HCT116 (cell line): ENCODE results near the gene LCN1. TPM values are rescaled to one million over a fixed set of nuclear protein-coding genes. Genes with fewer than 3 reads are reported as not detected.

ENCODE experiments used
- ATAC-seq: fragments of 200-7000 bp; cut with Tn5 transposase; 2 replicates; pipeline ENCODE4 v1.9.1; 2020; ENCODE audit warnings: mild to moderate bottlenecking, moderate library complexity
- BruUV-seq: library from RNA; stranded (reverse); fragments of 400-500 nt; replicated peaks from 2 replicates; lab custom pipeline; 2021; lab: Mats Ljungman, UMichigan
- CTCF ChIA-PET: fragments of 300-600 bp; sonication (Branson Sonifier 250); formaldehyde crosslinking; loops from one replicate; lab custom pipeline; 2021; ENCODE audit warnings: antibody characterized with exemption; lab: Charles Lee
- POLR2A ChIA-PET: fragments of 300-600, 350-600 bp; sonication (Branson Sonifier 250); formaldehyde crosslinking; loops from one replicate; lab custom pipeline; 2021; ENCODE audit warnings: antibody characterized with exemption; lab: Charles Lee
- RAD21 ChIA-PET, 2 experiments: fragments of 300-600 bp; sonication (Branson Sonifier 250); formaldehyde crosslinking; loops; one replicate each; lab custom pipeline; 2023; ENCODE audit warnings: low total read pairs in 2 of 2; ENCODE audit not compliant: uncharacterized antibody in 2 of 2, unreplicated experiment in 2 of 2, low non-redundant PET in 1 of 2; lab: Charles Lee
- DNase-seq: peaks from one replicate; pipeline ENCODE4 v3.0.0-alpha.2; 2010; ENCODE audit warnings: low read depth, low spot score
- H2AFZ ChIP-seq: fragments of 200-600 bp; shearing (Covaris generic), sonication (generic); 2 replicates; pipeline ENCODE4 v1.6.1; 2017; ENCODE audit warnings: low read depth, mixed run types, mixed read lengths, antibody characterized with exemption, low read length; ENCODE audit not compliant: poor library complexity, severe bottlenecking
- H3K27ac ChIP-seq: 2 replicates; pipeline ENCODE4 v1.5.1; 2012; ENCODE audit warnings: low read depth, low read length
- H3K27me3 ChIP-seq: fragments of 200-600 bp; sonication (generic); 2 replicates; pipeline ENCODE4 v1.6.1; 2016; ENCODE audit warnings: mixed run types, low read length, mixed read lengths; ENCODE audit not compliant: insufficient read depth
- H3K36me3 ChIP-seq, 2 experiments: fragments of 200-500 bp in 1 of 2; fragments of 200-600 bp in 1 of 2; sonication (Bioruptor generic) in 1 of 2; sonication (generic) in 1 of 2; 2 replicates each; pipeline versions ENCODE4 v1.5.1 to v1.6.1; 2014 to 2016; ENCODE audit warnings: low read length in 2 of 2, inconsistent platforms in 1 of 2, mixed read lengths in 1 of 2, mixed run types in 1 of 2; ENCODE audit not compliant: insufficient read depth in 2 of 2, control insufficient read depth in 1 of 2
- H3K4me1 ChIP-seq, 2 experiments: fragments of 200-600 bp in 1 of 2; sonication (generic) in 1 of 2; 2 replicates each; pipeline versions ENCODE4 v1.5.1 to v1.6.1; 2012 to 2017; ENCODE audit warnings: low read length in 2 of 2, inconsistent platforms in 1 of 2, mild to moderate bottlenecking in 1 of 2, mixed read lengths in 1 of 2, mixed run types in 1 of 2, moderate library complexity in 1 of 2; ENCODE audit not compliant: insufficient read depth in 2 of 2, control insufficient read depth in 1 of 2
- H3K4me2 ChIP-seq: fragments of 200-600 bp; sonication (generic); 2 replicates; pipeline ENCODE4 v1.6.1; 2017; ENCODE audit warnings: mixed run types, low read length, mixed read lengths
- H3K4me3 ChIP-seq, 2 experiments: fragments of 200-600 bp in 1 of 2; sonication (generic) in 1 of 2; replicated peaks in 1 of 2; 2 replicates each; pipeline ENCODE4 v1.5.1; 2011 to 2016; ENCODE audit warnings: low read length in 2 of 2, control low read depth in 1 of 2, low read depth in 1 of 2, mild to moderate bottlenecking in 1 of 2, mixed read lengths in 1 of 2, mixed run types in 1 of 2
- H3K79me2 ChIP-seq: fragments of 200-600 bp; sonication (generic); 2 replicates; pipeline ENCODE4 v1.6.1; 2017; ENCODE audit warnings: mild to moderate bottlenecking, mixed run types, low read length, moderate library complexity, mixed read lengths; ENCODE audit not compliant: insufficient read depth
- H3K9ac ChIP-seq: fragments of 200-600 bp; sonication (generic); 2 replicates; pipeline ENCODE4 v1.6.1; 2016; ENCODE audit warnings: low read length, mixed read lengths
- H3K9me2 ChIP-seq: fragments of 200-600 bp; sonication (generic), shearing (Covaris generic); 2 replicates; pipeline ENCODE4 v1.6.1; 2017; ENCODE audit warnings: mixed run types, mild to moderate bottlenecking, moderate library complexity; ENCODE audit not compliant: insufficient read depth
- H3K9me3 ChIP-seq, 2 experiments: fragments of 200-500 bp in 1 of 2; fragments of 200-600 bp in 1 of 2; sonication (Bioruptor generic) in 1 of 2; sonication (generic) in 1 of 2; 2 replicates each; pipeline ENCODE4 v1.6.1; 2014 to 2017; ENCODE audit warnings: low read length in 2 of 2, mixed read lengths in 2 of 2, inconsistent platforms in 1 of 2, low read depth in 1 of 2, mild to moderate bottlenecking in 1 of 2, mixed run types in 1 of 2, moderate library complexity in 1 of 2; ENCODE audit not compliant: control insufficient read depth in 1 of 2, insufficient read depth in 1 of 2
- H4K20me1 ChIP-seq: fragments of 200-600 bp; sonication (generic), shearing (Covaris generic); 2 replicates; pipeline ENCODE4 v1.6.1; 2017; ENCODE audit warnings: mixed run types, mild to moderate bottlenecking, moderate library complexity; ENCODE audit not compliant: insufficient read depth
- CBX3 ChIP-seq: IDR thresholded peaks from 2 replicates; pipeline ENCODE4 v1.6.1; 2012; ENCODE audit warnings: low read depth
- CEBPB ChIP-seq: IDR thresholded peaks from 2 replicates; pipeline ENCODE4 v1.6.1; 2012; ENCODE audit warnings: low read depth
- EGR1 ChIP-seq: IDR thresholded peaks from 2 replicates; pipeline ENCODE4 v1.6.1; 2012; ENCODE audit warnings: low read depth
- ELF1 ChIP-seq: IDR thresholded peaks from 2 replicates; pipeline ENCODE4 v1.6.1; 2012; ENCODE audit warnings: low read depth, borderline replicate concordance
- EZH2 ChIP-seq: fragments of 200-600 bp; sonication (generic); IDR thresholded peaks from 2 replicates; pipeline ENCODE4 v1.6.1; 2017; ENCODE audit warnings: antibody characterized with exemption, mixed run types
- MAX ChIP-seq: IDR thresholded peaks from 2 replicates; pipeline ENCODE4 v1.6.1; 2012
- POLR2A ChIP-seq: IDR thresholded peaks from 2 replicates; pipeline ENCODE4 v1.7.0; 2011; ENCODE audit warnings: borderline replicate concordance; ENCODE audit not compliant: insufficient read depth, insufficient read length; ENCODE audit errors: extremely low read depth
- POLR2AphosphoS5 ChIP-seq: IDR thresholded peaks from 2 replicates; pipeline ENCODE4 v1.6.1; 2011; ENCODE audit warnings: mild to moderate bottlenecking, low read depth, low read length, moderate library complexity
- RAD21 ChIP-seq: IDR thresholded peaks from 2 replicates; pipeline ENCODE4 v1.6.1; 2012; ENCODE audit warnings: low read depth, mild to moderate bottlenecking
- REST ChIP-seq: IDR thresholded peaks from 2 replicates; pipeline ENCODE4 v1.6.1; 2012; ENCODE audit warnings: low read depth
- SIN3A ChIP-seq: IDR thresholded peaks from 2 replicates; pipeline ENCODE4 v1.6.1; 2012; ENCODE audit warnings: low read depth
- SP1 ChIP-seq: IDR thresholded peaks from 2 replicates; pipeline ENCODE4 v1.6.1; 2012; ENCODE audit warnings: low read depth
- SRF ChIP-seq: IDR thresholded peaks from 2 replicates; pipeline ENCODE4 v1.6.1; 2012; ENCODE audit warnings: low read depth
- TCF7L2 ChIP-seq: IDR thresholded peaks from 2 replicates; pipeline ENCODE4 v1.7.0; 2011; ENCODE audit warnings: borderline replicate concordance, inconsistent platforms; ENCODE audit not compliant: insufficient read depth, insufficient read length; ENCODE audit errors: extremely low read depth
- YY1 ChIP-seq: IDR thresholded peaks from 2 replicates; pipeline ENCODE4 v1.6.1; 2011; ENCODE audit warnings: low read length, low read depth, moderate library complexity, mild to moderate bottlenecking; ENCODE audit not compliant: insufficient replicate concordance; ENCODE audit errors: extremely low read depth
- ZBTB33 ChIP-seq: IDR thresholded peaks from 2 replicates; pipeline ENCODE4 v1.6.1; 2011; ENCODE audit warnings: mild to moderate bottlenecking, low read length, moderate library complexity; ENCODE audit not compliant: insufficient replicate concordance; ENCODE audit errors: extremely low read depth
- intact Hi-C: fragments of 100-400 bp; cut with micrococcal nuclease; formaldehyde crosslinking; loops from 2 replicates; pipeline ENCODE4 v1.10.0; 2022
- total RNA-seq: library from RNA; stranded (reverse); gene quantifications from one replicate; pipeline ENCODE4 v1.2.1, GENCODE V29; 2021; ENCODE audit not compliant: unreplicated experiment

Gene LCN1
- total RNA-seq, 1 experiment from 2014 or later: not detected

GRCh38 chr9:135485385-135485784 is 35.9 kb upstream of the LCN1 start:
- BruUV-seq: no TSS peak
- Histone ChIP-seq H3K4me2 (no peak overlapping the region), H3K36me3 (peaks cover 4 to 31% of the 10 kb centered on the region in 2 experiments; a peak in 3 of 4 replicates), H3K9me3 (no peaks in the 10 kb centered on the region), H3K9me2 (no peaks in the 10 kb centered on the region), H3K9ac (no peak overlapping the region), H3K79me2 (peaks cover 19% of the 10 kb centered on the region), H3K27ac (no peak overlapping the region), H4K20me1 (no peaks in the 10 kb centered on the region), H3K4me3 (no peak overlapping the region), H3K27me3 (no peaks in the 10 kb centered on the region), H2AFZ (no peak overlapping the region), H3K4me1 (peaks cover 7 to 22% of the 10 kb centered on the region in 2 experiments; a peak in 3 of 4 replicates)
- ChIA-PET RAD21 (no interaction called here), POLR2A (no interaction called here), CTCF (interaction anchor here (1.4 kb wide), 1 partner anchor 10 kb away, joined by 3 read pairs; no protein-coding TSS in a partner anchor)
- DNase-seq (no peak), ATAC-seq (no peak)
- intact Hi-C loops: no loop called here
- no peak for TF ChIP-seq CEBPB
- TF ChIP-seq POLR2AphosphoS5: no peak
- no peak for TF ChIP-seq SIN3A
- TF ChIP-seq RAD21: no peak
- TF ChIP-seq SP1: no peak

- Histone ChIP-seq H3K9ac (no peak overlapping the region), H3K9me3 (no peaks in the 10 kb centered on the region), H3K4me1 (peaks cover 6 to 19% of the 10 kb centered on the region in 2 experiments; a peak in 3 of 4 replicates), H3K79me2 (peaks cover 14% of the 10 kb centered on the region), H4K20me1 (no peaks in the 10 kb centered on the region), H3K9me2 (no peaks in the 10 kb centered on the region), H2AFZ (no peak overlapping the region), H3K27ac (no peak overlapping the region), H3K4me3 (no peak overlapping the region), H3K4me2 (no peak overlapping the region), H3K36me3 (peaks cover 4 to 31% of the 10 kb centered on the region in 2 experiments; a peak in 3 of 4 replicates), H3K27me3 (no peaks in the 10 kb centered on the region)
- DNase-seq (no peak), ATAC-seq (no peak)
- intact Hi-C loops: no loop called here
- POLR2A ChIA-PET: no interaction called here
- CTCF ChIA-PET: interaction anchor here (1.4 kb wide), 1 partner anchor 11 kb away, joined by 3 read pairs; no protein-coding TSS in a partner anchor
- BruUV-seq: no TSS peak
- RAD21 ChIA-PET: no interaction called here
- no peak for TF ChIP-seq CBX3
- TF ChIP-seq EGR1: no peak
- no peak for TF ChIP-seq POLR2A
- TF ChIP-seq ELF1: no peak
- no peak for TF ChIP-seq YY1
- no peak for TF ChIP-seq REST
- TF ChIP-seq SRF: no peak
- TF ChIP-seq SP1: no peak
- TF ChIP-seq TCF7L2: no peak
- TF ChIP-seq EZH2: no peak
- no peak for TF ChIP-seq ZBTB33
- no peak for TF ChIP-seq SIN3A
- TF ChIP-seq MAX: no peak
Observed at GRCh38 chr9:135485832-135486231, 35.4 kb upstream of the LCN1 start.
